NCI-H1694 (cell line): ENCODE results near the gene CEACAM7.
A peak's percentile ranks its signal among the peaks of the same experiment; 100 is the strongest.
"Not testable (repeated sequence)": the region's sequence is repeated elsewhere in the genome, so short reads cannot be mapped to it uniquely, and the experiment has no call there.

Experiments used
- DNase-seq: peaks from one replicate; lab custom pipeline; 2025; lab: John Stamatoyannopoulos, UW

Gene CEACAM7

GRCh38 chr19:41688098-41688497 lies at the start of gene CEACAM7:
TSS of gene CEACAM7 (minus strand) at chr19:41688270. CDS start at chr19:41688165, 105 bp downstream.
- DNase-seq = no peak

GRCh38 chr19:41735071-41735600 lies 47.1 kb upstream of the CEACAM7 start:
- DNase-seq = no peak

- no peak for DNase-seq
These were observed 46.5 kb upstream of the CEACAM7 start for GRCh38 chr19:41734585-41734984.

- DNase-seq = no peak
These were observed 46.1 kb upstream of the CEACAM7 start for GRCh38 chr19:41734156-41734555.

GRCh38 chr19:41726493-41726892 lies 38.4 kb upstream of the CEACAM7 start:
- DNase-seq = no peak

GRCh38 chr19:41720103-41720502 lies 32.0 kb upstream of the CEACAM7 start:
- DNase-seq = no peak

- DNase-seq = no peak
These were observed 30.7 kb upstream of the CEACAM7 start for GRCh38 chr19:41718761-41719160.

- no peak for DNase-seq
These were observed 26.5 kb upstream of the CEACAM7 start for GRCh38 chr19:41714598-41714997.

GRCh38 chr19:41711376-41712261 lies 23.5 kb upstream of the CEACAM7 start:
- no peak for DNase-seq

- DNase-seq = no peak
These were observed 22.0 kb upstream of the CEACAM7 start for GRCh38 chr19:41709951-41710645.

GRCh38 chr19:41709516-41709915 lies 21.4 kb upstream of the CEACAM7 start:
- not testable (repeated sequence) for DNase-seq

GRCh38 chr19:41708481-41708880 lies 20.4 kb upstream of the CEACAM7 start, which contains the start of gene CEACAM5:
TSS of gene CEACAM5 (plus strand) at chr19:41708626. CDS start at chr19:41708732, 106 bp downstream.
- no peak for DNase-seq

GRCh38 chr19:41707871-41708371 lies 19.9 kb upstream of the CEACAM7 start:
- DNase-seq = no peak

- no peak for DNase-seq
These were observed 19.4 kb upstream of the CEACAM7 start for GRCh38 chr19:41707502-41707812.

- peak; percentile 20 for DNase-seq
These were observed 18.9 kb upstream of the CEACAM7 start for GRCh38 chr19:41706741-41707501.

GRCh38 chr19:41705393-41706174 lies 17.5 kb upstream of the CEACAM7 start:
- no peak for DNase-seq

- no peak for DNase-seq
These were observed 15.7 kb upstream of the CEACAM7 start for GRCh38 chr19:41703602-41704293.

GRCh38 chr19:41702171-41702651 lies 14.1 kb upstream of the CEACAM7 start:
- no peak for DNase-seq

GRCh38 chr19:41701401-41702075 lies 13.5 kb upstream of the CEACAM7 start:
- no peak for DNase-seq
